IMR-90 (cell line): ENCODE measurements around the gene ALDOB.

Source experiments
- BHLHE40 ChIP-seq: fragments of 150-350 bp; IDR thresholded peaks from 2 replicates; pipeline ENCODE4 v1.6.1; 2016; ENCODE audit warnings: mild to moderate bottlenecking, low read depth, low read length
- ELK1 ChIP-seq: fragments of 150-350 bp; IDR thresholded peaks from 2 replicates; pipeline ENCODE4 v1.6.1; 2016; ENCODE audit warnings: low read depth, mild to moderate bottlenecking, low read length, moderate library complexity, borderline replicate concordance
- MAZ ChIP-seq: IDR thresholded peaks from 2 replicates; pipeline ENCODE4 v1.6.1; 2012; ENCODE audit warnings: low read depth, mild to moderate bottlenecking, low read length, improper control_type of control experiment, moderate library complexity, borderline replicate concordance
- MXI1 ChIP-seq: IDR thresholded peaks from 2 replicates; pipeline ENCODE4 v1.6.1; 2012; ENCODE audit warnings: low read depth, mild to moderate bottlenecking, low read length, moderate library complexity, borderline replicate concordance
- NFE2L2 ChIP-seq: fragments of 150-350 bp; IDR thresholded peaks from 2 replicates; pipeline ENCODE4 v1.6.1; 2016; ENCODE audit warnings: low read depth, mild to moderate bottlenecking, low read length
- POLR2A ChIP-seq: IDR thresholded peaks from 2 replicates; pipeline ENCODE4 v1.6.1; 2012; ENCODE audit warnings: mild to moderate bottlenecking, low read depth, low read length
- RAD21 ChIP-seq: IDR thresholded peaks from 2 replicates; pipeline ENCODE4 v1.6.1; 2012; ENCODE audit warnings: low read length, improper control_type of control experiment
- SMC3 ChIP-seq: fragments of 150-350 bp; IDR thresholded peaks from 2 replicates; pipeline ENCODE4 v1.6.1; 2016; ENCODE audit warnings: low read depth, mild to moderate bottlenecking, antibody characterized with exemption, low read length, moderate library complexity
- USF2 ChIP-seq: fragments of 150-350 bp; IDR thresholded peaks from 2 replicates; pipeline ENCODE4 v1.6.1; 2017; ENCODE audit warnings: mild to moderate bottlenecking, antibody characterized with exemption, low read length, low read depth
- TF ChIP-seq, protein P1 (sequence below): conservative IDR thresholded peaks from 2 replicates; pipeline ENCODE4 v1.5.1; 2012; ENCODE audit warnings: mild to moderate bottlenecking, low read depth, low read length, improper control_type of control experiment

DNA sequence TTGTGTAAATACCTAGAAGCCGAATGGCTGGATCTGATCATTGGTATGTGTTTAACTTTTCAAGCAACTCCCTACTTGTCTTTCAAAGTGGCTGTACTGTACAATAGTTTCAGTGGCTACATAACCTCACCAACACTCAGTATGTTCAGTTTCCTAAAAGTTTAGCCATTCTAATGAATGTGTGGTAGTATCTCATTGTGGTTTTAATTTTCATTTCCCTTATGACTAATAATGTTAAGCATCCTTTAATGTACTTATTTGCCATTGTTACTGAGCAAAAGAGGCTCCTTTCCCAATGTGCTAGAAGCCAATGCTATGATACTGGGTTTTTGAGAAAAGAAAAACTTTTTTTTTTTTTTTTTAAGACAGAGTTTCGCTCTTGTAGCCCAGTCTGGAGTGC lies 27.8 kb upstream of the ALDOB start:
- TF ChIP-seq POLR2A, result no peak
- TF ChIP-seq, protein P1, sequence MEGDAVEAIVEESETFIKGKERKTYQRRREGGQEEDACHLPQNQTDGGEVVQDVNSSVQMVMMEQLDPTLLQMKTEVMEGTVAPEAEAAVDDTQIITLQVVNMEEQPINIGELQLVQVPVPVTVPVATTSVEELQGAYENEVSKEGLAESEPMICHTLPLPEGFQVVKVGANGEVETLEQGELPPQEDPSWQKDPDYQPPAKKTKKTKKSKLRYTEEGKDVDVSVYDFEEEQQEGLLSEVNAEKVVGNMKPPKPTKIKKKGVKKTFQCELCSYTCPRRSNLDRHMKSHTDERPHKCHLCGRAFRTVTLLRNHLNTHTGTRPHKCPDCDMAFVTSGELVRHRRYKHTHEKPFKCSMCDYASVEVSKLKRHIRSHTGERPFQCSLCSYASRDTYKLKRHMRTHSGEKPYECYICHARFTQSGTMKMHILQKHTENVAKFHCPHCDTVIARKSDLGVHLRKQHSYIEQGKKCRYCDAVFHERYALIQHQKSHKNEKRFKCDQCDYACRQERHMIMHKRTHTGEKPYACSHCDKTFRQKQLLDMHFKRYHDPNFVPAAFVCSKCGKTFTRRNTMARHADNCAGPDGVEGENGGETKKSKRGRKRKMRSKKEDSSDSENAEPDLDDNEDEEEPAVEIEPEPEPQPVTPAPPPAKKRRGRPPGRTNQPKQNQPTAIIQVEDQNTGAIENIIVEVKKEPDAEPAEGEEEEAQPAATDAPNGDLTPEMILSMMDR, result no peak
- no peak for TF ChIP-seq USF2
- TF ChIP-seq SMC3, result no peak
- TF ChIP-seq RAD21, result no peak
- TF ChIP-seq MAZ, result no peak
- no peak for TF ChIP-seq BHLHE40
- no peak for TF ChIP-seq NFE2L2
- no peak for TF ChIP-seq ELK1
- no peak for TF ChIP-seq MXI1
